GM12864 (cell line): Measurements from ENCODE around the gene GALK1.

Experiments
- DNase-seq: peaks from one replicate; pipeline ENCODE4 v3.0.0-alpha.2; 2011; ENCODE audit warnings: low read depth
- H3K4me3 ChIP-seq: 2 replicates; pipeline ENCODE4 v1.5.1; 2011; ENCODE audit warnings: mild to moderate bottlenecking, low read depth, low read length, control low read depth
- TF ChIP-seq, protein P1 (sequence below): IDR thresholded peaks from 2 replicates; pipeline ENCODE4 v1.5.1; 2011; ENCODE audit warnings: low read depth, mild to moderate bottlenecking, moderate library complexity, low read length, control low read depth, inconsistent platforms; ENCODE audit errors: missing control alignments

The GALK1 gene

DNA sequence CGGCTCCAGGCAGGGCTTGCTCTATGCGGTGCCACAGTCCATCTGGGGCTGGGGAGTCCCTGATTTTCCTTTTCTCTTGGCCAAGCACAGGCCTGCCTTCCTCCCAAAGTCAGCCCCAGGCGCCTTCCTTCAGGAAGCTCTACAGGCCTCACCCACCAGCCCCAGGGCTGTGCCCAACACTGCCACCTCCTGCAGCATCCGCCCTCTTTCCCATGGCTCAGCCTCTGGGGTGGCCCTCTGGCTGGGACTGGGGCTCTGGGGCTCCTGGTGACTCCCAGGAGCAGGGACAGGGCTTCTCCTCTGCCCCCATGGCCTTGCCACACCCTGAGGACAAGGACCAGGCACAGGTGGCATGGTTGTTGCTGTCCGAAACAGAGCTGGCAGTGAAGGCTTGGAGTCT is 42.9 kb downstream of the GALK1 start:
- TF ChIP-seq, protein P1, sequence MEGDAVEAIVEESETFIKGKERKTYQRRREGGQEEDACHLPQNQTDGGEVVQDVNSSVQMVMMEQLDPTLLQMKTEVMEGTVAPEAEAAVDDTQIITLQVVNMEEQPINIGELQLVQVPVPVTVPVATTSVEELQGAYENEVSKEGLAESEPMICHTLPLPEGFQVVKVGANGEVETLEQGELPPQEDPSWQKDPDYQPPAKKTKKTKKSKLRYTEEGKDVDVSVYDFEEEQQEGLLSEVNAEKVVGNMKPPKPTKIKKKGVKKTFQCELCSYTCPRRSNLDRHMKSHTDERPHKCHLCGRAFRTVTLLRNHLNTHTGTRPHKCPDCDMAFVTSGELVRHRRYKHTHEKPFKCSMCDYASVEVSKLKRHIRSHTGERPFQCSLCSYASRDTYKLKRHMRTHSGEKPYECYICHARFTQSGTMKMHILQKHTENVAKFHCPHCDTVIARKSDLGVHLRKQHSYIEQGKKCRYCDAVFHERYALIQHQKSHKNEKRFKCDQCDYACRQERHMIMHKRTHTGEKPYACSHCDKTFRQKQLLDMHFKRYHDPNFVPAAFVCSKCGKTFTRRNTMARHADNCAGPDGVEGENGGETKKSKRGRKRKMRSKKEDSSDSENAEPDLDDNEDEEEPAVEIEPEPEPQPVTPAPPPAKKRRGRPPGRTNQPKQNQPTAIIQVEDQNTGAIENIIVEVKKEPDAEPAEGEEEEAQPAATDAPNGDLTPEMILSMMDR, result no peak
- DNase-seq, result no peak
- no peak overlapping the region for H3K4me3 ChIP-seq

DNA sequence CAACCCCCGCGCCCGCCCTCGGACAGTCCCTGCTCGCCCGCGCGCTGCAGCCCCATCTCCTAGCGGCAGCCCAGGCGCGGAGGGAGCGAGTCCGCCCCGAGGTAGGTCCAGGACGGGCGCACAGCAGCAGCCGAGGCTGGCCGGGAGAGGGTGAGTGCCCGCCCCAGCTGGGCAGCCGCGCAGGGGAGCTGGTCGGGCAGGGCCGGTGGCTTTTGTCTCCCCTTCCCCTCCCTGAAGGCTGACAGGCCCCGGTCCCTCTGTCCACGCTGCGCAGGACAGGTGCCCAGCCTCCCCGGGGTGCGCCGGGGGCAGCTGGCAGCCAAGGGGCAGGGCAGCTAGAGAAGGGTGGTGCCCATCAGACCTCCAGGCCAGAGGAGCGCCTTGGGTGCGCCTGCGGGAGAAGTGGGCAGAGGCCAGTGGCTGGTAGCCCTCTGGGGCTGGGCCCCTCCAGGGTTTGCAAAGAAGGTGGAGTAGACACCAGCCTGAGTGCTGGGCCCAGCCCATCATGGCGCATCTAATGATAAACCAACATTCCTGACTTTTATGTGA is 43.5 kb downstream of the GALK1 start:
- H3K4me3 ChIP-seq, result no peak overlapping the region
- DNase-seq, result no peak
- TF ChIP-seq, protein P1, result no peak

DNA sequence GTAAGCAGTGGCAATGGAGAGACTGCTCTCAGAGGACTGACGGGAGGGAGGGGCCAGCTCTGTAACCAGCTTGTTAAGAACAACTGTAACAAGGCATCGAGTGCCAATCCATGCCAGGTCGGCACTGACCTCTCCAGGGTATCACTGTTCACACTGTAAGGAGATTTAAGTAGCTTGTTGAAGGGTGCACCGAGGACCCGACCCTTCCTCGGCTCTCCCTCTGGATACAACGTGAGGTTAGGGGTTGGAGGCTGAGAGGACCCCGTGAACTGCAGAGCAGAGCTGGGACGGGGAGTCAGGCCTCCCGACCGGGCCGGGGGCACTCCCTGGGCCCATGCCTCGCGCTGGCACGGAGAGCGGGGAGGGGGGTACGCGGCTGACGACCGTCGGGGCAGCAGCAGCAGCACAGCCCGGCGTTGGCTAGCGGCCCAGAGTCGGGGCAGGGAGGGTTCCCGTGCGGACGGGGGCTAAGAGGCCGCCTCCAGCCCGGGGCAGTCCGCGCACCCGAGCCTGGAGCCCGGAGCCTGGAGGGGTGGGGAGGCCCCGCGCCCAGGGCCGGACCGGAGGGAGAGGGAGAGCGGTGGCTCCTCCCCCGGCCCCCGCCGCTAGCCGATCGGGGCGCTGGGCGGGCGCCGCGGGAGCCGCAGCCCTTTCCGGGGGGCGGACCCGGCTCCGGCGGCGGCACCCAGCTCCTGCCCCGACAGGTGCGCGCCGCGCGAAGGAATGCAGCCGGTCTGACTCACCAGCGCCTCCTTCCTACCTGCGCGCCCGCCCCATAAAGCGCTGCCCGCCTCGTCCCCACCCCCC is 44.1 kb downstream of the GALK1 start, which contains the start of gene ITGB4:
Gene ITGB4 (plus strand): TSS at position 804 of the 807 bp plus-strand sequence. CDS start 3,245 bp downstream, outside the sequence.
- TF ChIP-seq, protein P1, result no peak
- peak within 1 kb of the TSS; percentile 42 for H3K4me3 ChIP-seq
- no peak for DNase-seq

DNA sequence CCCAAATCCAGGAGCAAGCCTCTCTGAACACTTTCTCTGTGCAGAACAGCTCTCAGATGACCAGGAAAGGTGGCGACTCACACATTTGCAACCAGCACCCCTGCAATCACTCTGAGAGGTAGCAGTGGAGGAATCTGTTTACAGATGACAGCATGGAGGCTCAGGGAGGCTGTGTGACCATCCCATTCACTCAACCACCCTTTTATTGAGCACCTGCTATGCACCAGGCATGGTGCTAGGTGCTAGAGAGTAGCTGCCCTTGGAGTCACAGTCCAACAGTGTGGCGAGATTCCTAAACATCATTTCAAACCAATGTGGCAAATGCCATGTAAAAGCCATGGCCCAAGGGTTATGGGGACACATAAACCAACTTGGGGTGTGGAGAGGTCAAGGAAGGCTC is 45.3 kb downstream of the GALK1 start:
- TF ChIP-seq, protein P1, result no peak
- no peak overlapping the region for H3K4me3 ChIP-seq
- DNase-seq, result no peak

DNA sequence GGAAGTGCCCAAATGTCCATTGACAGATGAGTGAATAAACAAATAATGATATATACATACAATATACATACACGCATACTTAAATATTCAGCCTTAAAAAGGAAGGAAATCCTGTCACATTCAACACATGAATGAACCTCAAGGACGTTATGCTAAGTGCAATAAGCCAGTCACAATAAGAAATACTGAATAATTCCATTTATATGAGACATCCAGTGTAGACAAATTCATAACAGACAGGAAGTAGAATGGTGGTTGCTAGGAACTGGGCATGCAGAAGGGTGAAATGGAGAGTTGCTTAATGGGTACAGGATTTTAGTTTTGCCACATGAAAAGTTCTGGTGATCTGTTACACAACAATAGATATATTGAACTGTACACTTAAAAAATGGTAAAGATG is 52.5 kb downstream of the GALK1 start:
- TF ChIP-seq, protein P1, result no peak
- H3K4me3 ChIP-seq, result no peak overlapping the region
- no peak for DNase-seq
